Coronary artery (tissue), 2 donors: ENCODE data around the gene SRGN.

Experiments
- DNase-seq: peaks from one replicate; pipeline ENCODE4 v3.0.0-alpha.2; 2017; ENCODE audit warnings: low spot score
- H3K27ac ChIP-seq, 2 donors: fragments of 200-600 bp; sonication (generic); one replicate each; pipeline ENCODE4 v1.5.1; 2016 to 2019
- H3K4me3 ChIP-seq: fragments of 200-600 bp; sonication (generic); 2 replicates; pipeline ENCODE4 v1.5.1; 2016; ENCODE audit warnings: mild to moderate bottlenecking, moderate library complexity
- CTCF ChIP-seq: fragments of 200-600 bp; sonication (generic); IDR thresholded peaks from one replicate; pipeline ENCODE4 v1.5.1; 2019; ENCODE audit warnings: antibody characterized with exemption

The SRGN gene

GRCh38 chr10:69069090-69070042, 18.5 kb upstream of the SRGN start:
- Histone ChIP-seq H3K27ac (peak overlapping the region in 1 of 2 donors; percentile 2), H3K4me3 (no peak overlapping the region)
- TF ChIP-seq CTCF = no peak
- DNase-seq = no peak

- DNase-seq = no peak
- H3K4me3 ChIP-seq = no peak overlapping the region
- no peak for TF ChIP-seq CTCF
- no peak overlapping the region for H3K27ac ChIP-seq
These were observed 17.0 kb upstream of the SRGN start for GRCh38 chr10:69070951-69071350.

- Histone ChIP-seq H3K4me3 (no peak overlapping the region), H3K27ac (no peak overlapping the region)
- TF ChIP-seq CTCF = no peak
- DNase-seq = no peak
These were observed 16.3 kb upstream of the SRGN start for GRCh38 chr10:69071610-69072009.

GRCh38 chr10:69073026-69073425, 14.9 kb upstream of the SRGN start:
- H3K27ac ChIP-seq = no peak overlapping the region
- no peak for DNase-seq
- H3K4me3 ChIP-seq = no peak overlapping the region
- no peak for TF ChIP-seq CTCF

GRCh38 chr10:69073736-69074364, 14.1 kb upstream of the SRGN start:
- Histone ChIP-seq H3K4me3 (no peak overlapping the region), H3K27ac (no peak overlapping the region)
- DNase-seq = no peak
- no peak for TF ChIP-seq CTCF

- no peak for DNase-seq
- no peak overlapping the region for H3K27ac ChIP-seq
- no peak for TF ChIP-seq CTCF
- no peak overlapping the region for H3K4me3 ChIP-seq
These were observed 13.4 kb upstream of the SRGN start for GRCh38 chr10:69074532-69074931.

GRCh38 chr10:69075431-69075830, 12.5 kb upstream of the SRGN start:
- no peak for DNase-seq
- TF ChIP-seq CTCF = no peak
- no peak overlapping the region for H3K4me3 ChIP-seq
- no peak overlapping the region for H3K27ac ChIP-seq
